Measurements from ENCODE around the gene IER2.
A peak's percentile ranks its signal among the peaks of the same experiment; 100 is the strongest.
"Not testable (repeated sequence)": the region's sequence is repeated elsewhere in the genome, so short reads cannot be mapped to it uniquely, and the experiment has no call there.

IER2 gene

DNA sequence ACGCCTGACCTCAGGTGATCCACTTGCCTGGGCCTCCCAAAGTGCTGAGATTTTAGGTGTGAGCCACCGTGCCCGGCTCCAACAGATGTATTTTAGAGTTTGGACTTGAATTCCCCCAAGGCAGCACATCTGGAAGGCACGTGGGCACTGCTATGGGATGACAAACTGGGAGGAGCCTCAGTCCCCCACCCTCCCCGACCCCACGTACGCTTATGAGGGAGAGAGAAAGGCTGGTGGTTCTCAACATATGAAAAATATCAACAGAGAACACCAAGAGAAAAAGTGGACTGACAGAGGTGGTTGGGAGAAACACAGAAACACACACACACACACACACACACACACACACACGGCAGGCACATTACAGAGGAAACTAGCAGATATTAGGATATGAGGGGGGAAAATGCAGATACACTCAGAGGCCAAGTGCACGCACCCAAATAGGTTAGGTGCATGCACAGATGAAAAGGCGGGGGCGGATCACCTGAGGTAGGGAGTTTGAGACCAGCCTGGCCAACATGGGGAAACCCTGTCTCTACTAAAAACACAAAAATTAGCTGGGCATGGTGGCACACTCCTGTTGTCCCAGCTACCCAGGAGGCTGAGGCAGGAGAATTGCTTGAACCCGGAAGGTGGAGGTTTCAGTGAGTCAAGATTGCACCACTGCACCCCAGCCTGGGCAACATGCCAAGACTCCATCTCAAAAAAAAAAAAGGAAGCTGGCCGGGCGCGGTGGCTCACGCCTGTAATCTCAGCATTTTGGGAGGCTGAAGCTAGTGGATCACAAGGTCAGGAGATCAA, 3.2 kb upstream of the IER2 start:
- no peak for DNase-seq

DNA sequence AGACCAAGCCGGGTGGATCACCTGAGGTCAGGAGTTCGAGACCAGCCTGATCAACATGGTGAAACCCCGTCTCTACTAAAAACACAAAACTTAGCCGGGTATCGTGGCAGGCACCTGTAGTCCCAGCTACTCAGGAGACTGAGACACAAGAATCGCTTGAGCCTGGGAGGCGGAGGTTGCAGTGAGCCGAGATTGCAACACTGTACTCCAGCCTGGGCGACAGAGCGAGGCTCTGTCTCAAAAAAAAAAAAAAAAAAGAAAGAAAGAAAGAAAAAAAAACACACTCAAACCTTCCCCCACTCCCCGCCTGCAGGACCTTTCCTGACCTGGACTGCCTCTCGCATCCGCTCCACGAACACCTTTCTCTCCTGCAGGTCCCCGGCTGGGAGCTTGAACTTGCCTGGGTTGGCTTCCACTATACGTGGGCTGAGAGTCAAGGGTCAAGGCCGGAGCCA, 1.0 kb upstream of the IER2 start:
- DNase-seq, result not testable (repeated sequence)

DNA sequence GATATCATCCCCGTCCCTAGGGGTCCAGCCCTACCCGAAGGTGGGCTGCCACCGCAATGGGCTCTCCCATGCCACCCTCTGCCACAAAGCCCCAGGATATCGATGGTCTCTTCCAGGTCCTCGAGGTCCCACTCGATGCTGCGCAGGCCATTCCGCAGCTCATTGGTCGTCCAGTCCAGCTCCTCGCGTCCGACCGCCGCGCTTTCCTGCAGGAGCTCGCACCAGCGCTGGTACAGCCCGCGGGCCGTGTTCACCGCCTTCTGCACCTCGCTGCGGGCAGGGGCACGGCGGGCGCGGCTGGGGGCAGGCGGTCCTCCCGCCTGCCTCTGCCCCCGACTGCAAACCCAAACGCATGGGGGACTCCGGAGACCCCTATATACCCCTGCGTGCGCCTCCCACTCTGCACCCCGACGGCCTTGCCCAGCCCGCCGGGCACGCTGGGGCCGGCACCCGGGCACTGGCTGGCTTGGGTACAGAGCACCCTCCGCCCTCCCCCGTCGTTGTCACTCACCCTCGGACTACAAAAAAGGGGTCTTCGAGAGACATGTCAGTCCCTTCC, 504 bp upstream of the IER2 start:
- no peak for DNase-seq

DNA sequence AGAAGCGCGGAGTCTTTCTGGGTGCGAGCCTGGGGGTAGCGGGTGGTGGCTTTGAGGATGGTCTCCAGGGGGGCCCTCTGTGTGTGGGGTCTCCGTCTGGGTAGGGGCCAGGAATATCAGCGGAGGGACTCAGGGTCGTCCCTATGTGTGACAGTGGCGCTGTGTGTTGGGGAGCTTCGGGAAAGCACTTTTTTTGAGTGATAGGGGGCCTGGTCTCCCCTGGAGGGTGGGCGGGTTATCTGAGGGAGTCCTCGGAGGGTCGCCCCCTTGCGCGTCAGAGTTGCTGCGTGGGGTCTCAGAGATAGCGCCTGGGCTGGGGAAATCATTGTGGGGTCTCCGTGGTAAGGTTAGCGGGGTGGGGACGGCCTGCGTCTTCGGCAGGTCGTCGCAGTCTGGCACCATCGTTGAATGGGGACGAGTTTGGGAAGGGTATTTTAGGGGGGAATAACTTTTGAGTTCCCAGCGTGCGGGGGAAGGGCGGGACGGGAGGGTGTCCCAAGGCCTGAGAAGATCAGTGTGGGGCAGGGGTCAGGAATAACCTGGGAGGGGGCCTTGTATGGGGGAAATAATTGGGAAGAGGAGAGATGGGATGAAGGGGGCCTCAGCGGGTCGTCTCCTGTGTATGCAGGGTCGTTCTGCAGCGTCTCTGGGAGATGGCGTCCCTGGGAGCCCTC, 857 bp downstream of the IER2 start:
- no peak for DNase-seq

DNA sequence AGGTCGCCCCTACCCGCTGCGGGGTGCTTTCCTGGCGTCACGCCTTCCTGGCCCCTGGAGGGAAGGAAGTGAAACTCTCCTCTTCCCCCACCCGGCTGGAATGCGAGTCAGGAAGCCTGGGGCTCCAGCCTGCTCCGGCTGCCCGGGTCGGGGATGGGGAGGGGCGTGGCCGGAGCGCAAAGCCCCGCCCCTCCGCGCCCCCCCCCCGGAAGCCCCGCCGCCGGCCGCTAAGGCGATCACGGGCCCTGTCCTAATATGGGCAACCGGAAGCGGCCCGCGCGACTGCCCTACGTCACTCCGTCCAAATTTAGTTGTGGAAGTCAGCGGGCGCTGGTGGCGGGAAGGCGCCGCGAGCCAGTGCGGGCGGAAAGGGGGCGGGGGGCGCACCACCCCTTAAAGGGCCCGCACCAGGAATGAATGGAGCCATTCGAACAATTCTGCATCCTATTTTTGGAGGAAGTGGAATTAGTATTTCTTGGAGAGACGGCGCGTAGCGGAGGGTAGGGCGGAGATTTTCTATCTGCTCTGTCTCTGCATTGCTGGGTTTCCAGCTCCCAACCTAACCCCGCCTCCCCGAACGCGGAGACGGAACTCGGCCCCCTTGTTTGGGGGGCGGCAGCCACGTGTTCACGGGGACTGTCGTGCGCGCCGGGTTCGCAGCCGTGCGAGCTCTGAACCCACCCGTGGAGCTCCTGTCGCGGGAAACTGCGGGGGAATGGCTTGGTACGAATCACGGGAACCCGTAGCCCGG, 1.6 kb downstream of the IER2 start:
- DNase-seq, result peak; percentile 96

DNA sequence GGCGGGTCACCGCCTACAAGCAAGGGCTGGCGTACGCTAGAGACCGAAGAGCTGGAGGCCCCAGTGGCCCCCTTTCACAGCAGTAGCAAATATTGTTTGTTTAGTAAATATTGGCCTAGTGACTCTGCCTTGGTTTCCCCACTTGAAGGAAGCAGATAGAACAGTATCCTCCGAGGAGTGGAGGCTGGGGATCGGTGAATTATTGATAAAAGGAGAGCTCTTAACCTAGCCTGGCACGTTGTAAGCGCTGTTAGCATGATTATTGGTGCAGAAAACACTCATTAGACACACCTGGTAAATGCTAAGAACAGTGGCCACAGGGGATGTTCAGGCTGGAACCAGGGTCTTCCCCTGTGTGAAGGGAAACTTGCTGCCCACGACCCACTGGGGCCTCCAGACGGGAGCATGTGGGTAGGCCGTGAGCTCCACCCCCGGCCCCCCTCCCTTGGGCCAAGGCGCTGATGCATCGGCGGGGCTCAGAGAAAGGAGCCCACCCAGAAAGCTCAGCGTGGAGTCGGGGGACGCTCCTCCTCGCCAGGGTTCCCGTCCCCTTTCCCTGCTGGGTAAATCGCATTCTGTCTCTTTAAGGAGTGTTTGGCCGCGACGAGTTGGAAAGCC, 2.3 kb downstream of the IER2 start:
- no peak for DNase-seq

DNA sequence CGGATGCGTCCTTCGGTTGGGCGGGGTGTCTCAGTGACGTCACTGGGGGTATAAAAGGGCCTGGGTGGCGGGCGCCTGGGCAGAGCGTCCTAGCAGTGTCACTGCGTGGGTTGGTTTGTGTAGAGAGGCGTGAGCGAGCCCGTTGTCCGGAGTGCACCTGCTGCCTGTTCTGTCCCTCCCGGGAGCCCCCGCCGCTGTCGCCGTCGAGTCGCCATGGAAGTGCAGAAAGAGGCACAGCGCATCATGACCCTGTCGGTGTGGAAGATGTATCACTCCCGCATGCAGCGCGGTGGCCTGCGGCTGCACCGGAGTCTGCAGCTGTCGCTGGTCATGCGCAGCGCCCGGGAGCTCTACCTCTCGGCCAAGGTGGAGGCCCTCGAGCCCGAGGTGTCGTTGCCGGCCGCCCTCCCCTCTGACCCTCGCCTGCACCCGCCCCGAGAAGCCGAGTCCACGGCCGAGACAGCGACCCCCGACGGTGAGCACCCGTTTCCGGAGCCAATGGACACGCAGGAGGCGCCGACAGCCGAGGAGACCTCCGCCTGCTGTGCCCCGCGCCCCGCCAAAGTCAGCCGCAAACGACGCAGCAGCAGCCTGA, 2.9 kb downstream of the IER2 start:
- peak; percentile 94 for DNase-seq

DNA sequence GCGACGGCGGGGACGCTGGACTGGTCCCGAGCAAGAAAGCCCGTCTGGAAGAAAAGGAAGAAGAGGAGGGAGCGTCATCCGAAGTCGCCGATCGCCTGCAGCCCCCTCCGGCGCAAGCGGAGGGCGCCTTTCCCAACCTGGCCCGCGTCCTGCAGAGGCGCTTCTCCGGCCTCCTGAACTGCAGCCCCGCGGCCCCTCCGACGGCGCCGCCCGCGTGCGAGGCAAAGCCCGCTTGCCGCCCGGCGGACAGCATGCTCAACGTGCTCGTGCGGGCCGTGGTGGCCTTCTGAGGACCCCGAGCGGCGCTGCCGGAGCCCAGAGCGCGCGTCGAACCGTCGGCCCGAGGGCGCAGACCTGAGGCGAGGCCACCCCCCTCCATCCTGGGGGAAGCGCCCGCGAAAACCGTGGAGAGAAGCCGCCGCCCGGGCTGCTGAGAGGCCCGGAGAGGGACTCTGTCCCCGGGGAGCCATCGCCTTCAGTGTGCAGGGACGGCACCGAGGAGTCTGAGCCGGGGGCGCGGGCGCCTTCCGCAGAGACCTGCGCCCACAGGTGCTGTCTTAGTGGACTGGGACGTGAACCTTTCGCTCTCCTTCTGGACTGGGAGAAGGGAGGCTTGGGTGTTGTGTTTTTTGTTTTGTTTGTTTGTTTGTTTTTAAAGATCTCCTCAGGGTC, 3.5 kb downstream of the IER2 start:
- peak; percentile 48 for DNase-seq

DNA sequence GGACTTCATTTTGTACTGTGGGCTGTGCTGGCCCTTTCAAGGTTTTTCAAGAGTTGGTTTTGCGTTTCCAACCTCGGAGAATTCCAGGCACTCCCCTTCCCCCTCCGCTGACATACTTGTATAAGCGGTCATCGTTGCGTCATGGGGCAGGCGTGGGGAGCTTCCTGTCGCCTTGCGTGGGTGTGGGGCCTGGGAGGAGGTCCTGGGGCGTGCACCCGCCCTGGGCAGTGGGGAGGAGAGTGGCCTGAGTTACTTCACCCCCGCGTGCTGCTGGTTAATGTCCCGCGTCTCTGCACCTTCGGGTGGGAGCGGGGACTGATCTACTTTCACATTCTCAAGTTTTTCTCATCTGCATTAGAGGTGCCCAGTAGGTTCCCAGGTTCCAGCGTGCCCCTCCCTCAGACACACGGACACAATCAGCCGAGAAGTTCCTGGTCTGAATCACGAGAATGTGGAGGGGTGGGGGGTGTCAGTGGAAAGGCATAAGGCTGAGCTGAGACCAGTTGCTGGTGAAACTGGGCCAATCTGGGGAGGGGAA, 4.1 kb downstream of the IER2 start:
- peak; percentile 78 for DNase-seq

DNA sequence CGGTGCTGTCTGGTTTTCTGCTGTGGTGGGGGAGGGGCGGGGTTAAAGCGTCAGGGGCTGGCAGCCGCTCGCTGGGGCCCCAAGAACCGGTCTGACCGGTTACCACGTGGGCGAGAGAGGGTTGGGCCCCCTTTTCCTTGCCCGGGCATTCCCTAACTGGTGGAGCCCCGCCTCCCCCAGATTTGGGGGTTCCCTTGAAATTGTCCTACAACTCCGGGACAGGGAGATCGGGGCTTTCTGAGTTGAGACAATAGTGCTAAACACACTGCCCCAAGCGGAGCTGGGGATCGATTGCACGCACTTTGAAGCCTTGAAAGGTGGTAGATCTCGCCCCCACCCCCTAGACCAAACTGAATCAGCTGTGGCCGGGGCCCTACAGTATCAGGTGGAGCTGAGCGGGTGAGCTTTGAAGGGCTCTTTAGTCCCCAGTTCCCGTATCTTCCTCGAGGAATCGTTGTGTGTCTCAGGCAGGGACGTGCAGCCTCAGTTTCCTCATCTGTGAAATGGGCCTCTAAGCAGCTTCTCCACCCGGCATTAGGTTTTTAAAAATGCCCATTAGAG, 4.8 kb downstream of the IER2 start:
- peak; percentile 68 for DNase-seq

DNA sequence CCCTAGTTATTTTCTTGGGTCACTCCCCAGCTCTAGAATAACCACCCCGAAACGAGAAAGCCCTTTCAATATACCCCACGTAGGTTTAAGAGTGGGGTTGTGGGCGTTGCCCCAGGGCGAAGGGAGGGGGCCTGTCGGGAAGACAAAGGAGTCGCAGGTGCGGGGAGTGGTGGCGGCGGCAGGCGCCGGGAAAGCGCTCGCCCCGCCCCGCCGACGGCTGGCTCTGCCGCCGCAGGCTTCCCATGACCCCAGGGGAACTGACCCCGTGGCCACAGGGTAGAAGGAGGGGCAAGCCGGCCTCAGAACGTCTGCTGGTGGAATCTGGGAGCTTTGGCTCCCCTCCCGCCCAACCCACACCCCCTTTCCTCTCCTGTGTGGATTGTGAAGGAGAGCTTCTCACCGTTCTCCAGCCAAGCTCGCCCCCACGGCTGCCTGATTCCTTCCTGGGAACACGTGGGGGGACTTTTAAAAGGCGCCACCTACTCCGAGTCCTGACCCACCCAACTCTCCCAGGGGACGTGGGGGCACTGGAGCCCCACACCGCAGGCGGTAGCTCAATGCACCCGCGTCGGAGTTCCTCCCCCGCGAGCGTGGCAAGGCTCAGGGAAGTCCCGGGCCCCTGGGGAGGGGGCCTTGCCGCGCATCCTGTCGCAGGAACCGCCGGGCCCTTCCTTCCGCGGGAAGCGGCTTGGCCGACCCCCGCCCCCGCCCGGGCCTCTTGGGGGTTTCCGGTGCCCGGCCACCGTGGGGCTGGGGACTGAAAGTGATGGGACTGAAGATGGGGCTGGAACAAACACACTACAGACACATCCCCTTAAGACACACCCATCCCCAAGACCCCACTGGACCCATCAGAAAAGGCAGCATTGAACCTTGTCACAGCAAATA, 5.5 kb downstream of the IER2 start:
- DNase-seq, result peak; percentile 79

DNA sequence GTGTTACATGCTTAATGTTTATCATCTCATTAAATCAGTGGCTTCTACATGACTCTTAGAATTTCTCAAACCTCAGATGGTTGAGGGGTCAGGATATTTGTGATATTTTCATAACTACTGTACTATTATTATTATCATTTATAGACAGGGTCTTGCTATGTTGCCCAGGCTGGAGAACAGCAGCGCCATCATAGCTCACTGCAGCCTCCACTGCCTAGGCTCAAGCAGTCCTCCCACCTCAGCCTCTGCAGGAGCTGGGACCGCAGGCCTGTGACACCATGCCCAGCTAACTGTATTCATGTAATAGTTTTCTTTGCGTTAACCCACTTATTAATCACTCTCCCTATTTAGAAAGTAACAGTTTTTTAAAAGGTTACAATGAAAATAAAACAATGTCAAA, 9.5 kb downstream of the IER2 start:
- no peak for DNase-seq

DNA sequence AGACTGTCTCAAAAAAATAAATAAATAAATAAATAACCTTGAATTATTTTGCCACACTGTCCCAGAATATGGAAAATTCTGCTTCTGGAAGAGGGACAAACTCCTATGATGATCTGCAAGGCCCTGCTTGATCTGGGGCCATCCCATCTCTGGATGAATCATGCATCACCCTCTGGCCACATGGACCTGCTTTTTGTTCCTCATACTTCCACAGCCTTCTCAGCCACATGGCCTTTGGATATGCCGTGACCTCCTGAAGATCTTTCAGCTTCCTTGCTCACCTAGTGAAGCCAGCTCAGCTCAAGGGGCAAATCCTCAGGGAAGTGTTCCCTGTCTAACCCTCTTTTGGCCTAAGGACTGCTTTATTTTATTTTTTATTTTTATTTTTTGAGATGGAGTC, 10.3 kb downstream of the IER2 start:
- no peak for DNase-seq

DNA sequence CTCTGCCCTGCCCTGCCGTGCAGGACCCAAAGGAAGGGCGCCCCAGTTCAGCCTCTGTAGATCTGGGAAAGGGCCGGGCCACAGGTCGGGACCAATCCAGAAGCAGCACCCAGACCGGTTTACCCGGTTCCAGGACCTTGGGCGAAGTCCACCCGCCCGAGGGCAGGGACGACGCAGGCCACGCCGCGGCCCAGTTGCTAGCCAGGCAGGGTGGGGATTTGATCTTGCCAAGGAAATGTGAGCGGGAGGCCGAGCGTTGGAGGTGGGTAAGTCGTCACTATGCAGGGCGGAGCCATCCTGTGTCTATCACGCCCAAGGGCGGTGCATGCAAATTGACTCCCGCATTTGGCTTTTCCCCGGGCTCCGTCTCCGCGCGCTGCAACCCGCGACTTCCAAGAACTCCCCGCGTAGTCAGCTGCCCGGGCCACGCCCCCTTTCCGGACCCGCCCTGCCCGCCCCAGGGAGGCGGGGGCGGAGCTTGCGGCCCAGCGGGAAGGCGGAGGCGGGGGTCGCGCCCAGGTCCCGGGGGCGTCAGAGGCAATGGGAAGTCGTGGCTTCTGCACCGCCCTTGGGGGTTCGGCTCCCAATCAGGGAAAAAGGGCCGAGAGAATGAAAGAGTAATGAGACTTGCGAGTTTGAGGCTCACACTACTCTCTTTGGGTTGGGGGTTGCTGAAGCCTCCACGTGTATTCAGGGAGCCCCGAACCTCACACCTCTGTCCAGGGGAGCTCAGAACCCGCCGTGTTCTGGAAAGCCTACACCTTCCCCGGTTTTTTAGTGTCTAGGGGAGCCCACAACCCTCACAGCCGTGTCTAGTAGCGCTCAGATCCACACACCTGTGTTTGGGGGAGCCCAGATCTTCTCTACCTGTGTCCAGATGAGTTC, 12.8 kb downstream of the IER2 start:
- DNase-seq, result peak; percentile 86

DNA sequence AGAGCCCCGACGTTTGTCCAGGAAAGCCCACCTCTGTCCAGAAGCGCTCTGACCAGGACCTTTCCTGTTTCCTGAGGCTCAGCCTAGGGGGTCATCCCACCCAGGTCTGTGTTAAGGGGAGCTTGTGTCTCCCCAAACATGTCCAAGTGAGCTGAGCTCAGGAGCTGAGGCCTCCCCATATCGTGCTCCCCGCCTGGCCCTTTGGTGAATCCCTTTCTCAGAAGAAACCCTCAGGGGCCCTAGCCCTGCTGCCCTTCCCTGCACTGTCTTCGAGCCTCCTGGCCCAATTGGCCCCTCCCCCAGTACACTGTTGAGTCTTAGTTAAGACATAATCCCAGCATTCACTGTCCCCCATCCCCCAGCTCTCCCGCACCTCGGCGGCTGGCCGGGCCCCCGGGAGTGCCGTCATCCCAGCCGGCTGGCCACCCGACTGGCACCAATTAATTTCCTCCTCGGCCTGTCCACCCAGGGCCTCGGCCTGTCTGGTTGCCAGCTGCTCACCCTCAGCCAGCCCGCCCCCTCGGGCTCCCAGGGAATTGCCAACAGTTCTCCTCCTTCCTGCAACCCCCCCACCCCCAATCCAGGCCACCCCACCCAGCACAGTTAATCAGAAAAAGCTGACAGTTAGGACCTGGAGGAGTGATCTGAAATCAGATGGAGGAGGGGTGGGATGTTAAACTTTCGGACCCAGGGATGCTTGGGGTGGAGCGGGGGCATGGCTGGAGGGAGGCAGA, 13.6 kb downstream of the IER2 start:
- no peak for DNase-seq

DNA sequence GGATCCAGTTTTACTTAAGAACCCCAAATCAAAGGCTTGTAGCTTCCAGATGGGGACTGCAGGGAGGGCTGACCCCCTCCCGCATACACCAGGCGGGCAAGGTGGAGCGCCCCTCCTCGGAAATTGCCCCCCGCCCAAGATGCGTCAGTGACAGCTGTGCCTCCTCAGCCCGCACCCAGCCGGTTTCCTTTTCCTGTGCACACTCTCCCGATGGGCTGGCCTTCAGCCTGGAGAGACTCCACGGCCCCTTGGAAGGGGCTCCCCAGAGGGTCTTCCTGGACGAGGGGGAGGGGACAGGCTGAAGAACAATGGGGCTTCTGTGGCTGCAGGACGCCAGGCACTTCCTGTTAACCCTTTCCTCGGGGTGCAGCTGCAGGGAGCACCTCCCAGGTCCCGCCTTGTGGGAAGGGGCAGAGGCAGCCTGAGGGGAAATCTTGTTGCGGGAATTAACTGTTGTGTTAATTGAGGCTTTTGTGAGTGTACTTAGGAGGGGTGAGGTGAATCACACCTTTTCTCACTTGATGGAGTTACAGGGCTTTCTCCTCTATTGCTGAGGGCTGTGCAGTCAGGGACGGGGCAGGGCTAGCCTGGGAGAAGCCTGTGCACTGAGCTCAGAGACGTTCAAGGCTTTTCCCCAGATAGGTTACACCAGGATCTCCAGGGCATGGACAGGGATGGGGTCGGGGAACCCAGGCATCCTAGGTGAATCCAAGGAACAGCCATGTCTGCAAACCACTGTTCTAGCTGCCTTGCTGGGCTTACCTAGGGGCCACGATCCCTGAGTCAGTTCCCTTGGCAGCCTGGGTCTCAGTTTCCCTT, 14.3 kb downstream of the IER2 start:
- peak; percentile 47 for DNase-seq

DNA sequence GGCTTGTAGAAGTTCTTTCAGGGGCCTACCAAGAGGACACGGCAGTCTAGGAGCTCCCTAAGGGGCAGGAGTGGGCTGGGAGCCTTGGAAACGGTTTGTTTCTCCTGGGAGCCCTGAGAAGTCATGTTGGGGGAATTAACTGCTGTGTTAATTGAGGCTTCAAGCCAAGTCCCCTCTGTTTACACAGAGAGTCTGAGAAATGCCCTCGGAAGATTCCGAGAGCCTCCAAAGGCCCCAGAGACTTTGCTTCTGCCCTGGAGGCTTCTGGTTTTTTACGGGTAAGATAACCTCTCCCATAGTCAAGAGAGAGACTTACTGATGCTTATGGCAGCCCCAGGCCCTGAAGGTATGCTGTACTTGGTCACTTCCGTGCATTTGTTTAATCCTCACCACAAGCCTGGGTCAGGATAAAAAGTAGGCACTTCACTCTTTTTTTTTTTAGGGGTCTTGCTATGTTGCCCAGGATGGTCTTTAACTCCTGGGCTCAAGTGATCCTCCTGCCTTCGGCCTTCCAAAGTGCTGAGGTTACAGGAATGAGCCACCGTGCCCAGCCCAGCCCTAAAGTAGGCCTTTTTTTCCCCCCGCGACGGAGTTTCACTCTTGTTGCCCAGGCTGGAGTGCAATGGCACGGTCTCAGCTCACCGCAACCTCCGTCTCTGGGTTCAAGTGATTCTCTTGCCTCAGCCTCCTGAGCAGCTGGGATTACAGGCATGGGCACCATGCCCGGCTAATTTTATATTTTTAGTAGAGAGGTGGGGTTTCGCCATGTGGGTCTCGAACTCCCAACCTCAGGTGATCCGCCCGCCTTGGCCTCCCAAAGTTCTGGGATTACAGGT, 15.2 kb downstream of the IER2 start:
- no peak for DNase-seq

Data from NK-92 treated with Interleukin-12 subunit alpha and Interleukin-12 subunit beta, amount 100 ng/mL, for 24 hours (cell line).